ENCODE data around the gene ZNF581. TPM values are rescaled to one million over a fixed set of nuclear protein-coding genes. Genes with fewer than 3 reads are reported as not detected.

The ZNF581 gene
- polyA plus RNA-seq, 1 of the 3 experiments (the other 2 are of a cell fraction) = 24.7 TPM

DNA sequence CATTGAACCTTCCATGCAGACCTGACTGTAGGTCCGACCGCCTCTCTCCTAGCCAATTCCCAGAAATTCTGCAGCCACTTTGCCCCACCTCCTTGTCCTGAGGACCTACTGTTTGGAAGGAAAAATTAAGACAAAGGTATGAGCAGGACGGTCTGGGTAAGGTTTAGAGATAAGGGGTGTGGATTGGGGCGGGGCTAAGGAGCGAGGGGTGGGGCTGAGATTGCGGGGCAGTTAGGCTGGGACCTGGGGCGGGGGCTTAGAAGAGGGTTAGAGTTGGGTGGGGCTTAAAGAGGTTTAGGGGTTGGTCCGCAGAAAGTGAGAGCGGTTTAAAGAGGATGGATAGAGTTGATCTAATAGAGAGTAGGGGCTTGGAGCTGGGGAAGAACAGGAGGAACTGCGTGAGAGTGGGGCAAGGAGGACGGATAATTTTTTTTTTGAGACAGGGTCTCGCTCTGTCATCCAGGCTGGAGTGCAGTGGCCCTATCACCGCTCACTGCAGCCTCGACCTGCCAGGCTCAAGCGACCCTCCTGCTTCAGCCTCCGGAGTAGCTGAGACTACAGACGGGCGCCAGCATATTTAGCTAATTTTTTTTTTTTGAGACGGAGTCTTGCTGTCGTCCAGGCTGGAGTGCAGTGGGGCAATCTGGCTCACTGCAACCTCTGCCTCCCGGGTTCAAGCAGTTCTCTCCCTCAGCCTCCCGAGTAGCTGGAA lies 39.7 kb upstream of the ZNF581 start:
- H3F3A ChIP-seq (replicated peaks; ENCODE audit: insufficient read depth) = peaks cover 24% of the 10 kb centered on the region
- TF ChIP-seq MEF2A (IDR thresholded peaks at IDR 0.05; ENCODE audit: borderline replicate concordance, low read depth) = no peak
- TF ChIP-seq, protein P1, sequence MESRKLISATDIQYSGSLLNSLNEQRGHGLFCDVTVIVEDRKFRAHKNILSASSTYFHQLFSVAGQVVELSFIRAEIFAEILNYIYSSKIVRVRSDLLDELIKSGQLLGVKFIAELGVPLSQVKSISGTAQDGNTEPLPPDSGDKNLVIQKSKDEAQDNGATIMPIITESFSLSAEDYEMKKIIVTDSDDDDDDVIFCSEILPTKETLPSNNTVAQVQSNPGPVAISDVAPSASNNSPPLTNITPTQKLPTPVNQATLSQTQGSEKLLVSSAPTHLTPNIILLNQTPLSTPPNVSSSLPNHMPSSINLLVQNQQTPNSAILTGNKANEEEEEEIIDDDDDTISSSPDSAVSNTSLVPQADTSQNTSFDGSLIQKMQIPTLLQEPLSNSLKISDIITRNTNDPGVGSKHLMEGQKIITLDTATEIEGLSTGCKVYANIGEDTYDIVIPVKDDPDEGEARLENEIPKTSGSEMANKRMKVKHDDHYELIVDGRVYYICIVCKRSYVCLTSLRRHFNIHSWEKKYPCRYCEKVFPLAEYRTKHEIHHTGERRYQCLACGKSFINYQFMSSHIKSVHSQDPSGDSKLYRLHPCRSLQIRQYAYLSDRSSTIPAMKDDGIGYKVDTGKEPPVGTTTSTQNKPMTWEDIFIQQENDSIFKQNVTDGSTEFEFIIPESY (IDR thresholded peaks at IDR 0.05; ENCODE audit: borderline replicate concordance, low read depth) = no peak
- TF ChIP-seq, protein P2, sequence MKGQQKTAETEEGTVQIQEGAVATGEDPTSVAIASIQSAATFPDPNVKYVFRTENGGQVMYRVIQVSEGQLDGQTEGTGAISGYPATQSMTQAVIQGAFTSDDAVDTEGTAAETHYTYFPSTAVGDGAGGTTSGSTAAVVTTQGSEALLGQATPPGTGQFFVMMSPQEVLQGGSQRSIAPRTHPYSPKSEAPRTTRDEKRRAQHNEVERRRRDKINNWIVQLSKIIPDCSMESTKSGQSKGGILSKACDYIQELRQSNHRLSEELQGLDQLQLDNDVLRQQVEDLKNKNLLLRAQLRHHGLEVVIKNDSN (IDR thresholded peaks at IDR 0.05; ENCODE audit: borderline replicate concordance, low read depth) = no peak
- TF ChIP-seq, protein P3, sequence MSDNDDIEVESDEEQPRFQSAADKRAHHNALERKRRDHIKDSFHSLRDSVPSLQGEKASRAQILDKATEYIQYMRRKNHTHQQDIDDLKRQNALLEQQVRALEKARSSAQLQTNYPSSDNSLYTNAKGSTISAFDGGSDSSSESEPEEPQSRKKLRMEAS (IDR thresholded peaks at IDR 0.05; ENCODE audit: low read depth) = no peak
- no peak for TF ChIP-seq POLR2AphosphoS5 (IDR thresholded peaks at IDR 0.05; ENCODE audit: low read depth, low read length)
- no peak for TF ChIP-seq SMC3 (IDR thresholded peaks at IDR 0.05; ENCODE audit: low read depth, low read length)
- no peak for TF ChIP-seq TEAD4 (IDR thresholded peaks at IDR 0.05; ENCODE audit: borderline replicate concordance, insufficient read depth)
- no peak for TF ChIP-seq SIN3A (IDR thresholded peaks at IDR 0.05; ENCODE audit: borderline replicate concordance, low read depth, low read length)
- no peak for TF ChIP-seq JUND (IDR thresholded peaks at IDR 0.05)
- no peak for TF ChIP-seq GABPA (IDR thresholded peaks at IDR 0.05; ENCODE audit: low read depth)
- no peak for TF ChIP-seq MXI1 (IDR thresholded peaks at IDR 0.05; ENCODE audit: low read depth, low read length)
- TF ChIP-seq RCOR1 (IDR thresholded peaks at IDR 0.05; ENCODE audit: low read length) = no peak
- TF ChIP-seq YY1 (IDR thresholded peaks at IDR 0.05; ENCODE audit: low read depth) = no peak
- TF ChIP-seq TAF1 (IDR thresholded peaks at IDR 0.05; ENCODE audit: borderline replicate concordance, low read depth, low read length) = no peak
- TF ChIP-seq FOSL2 (IDR thresholded peaks at IDR 0.05; ENCODE audit: borderline replicate concordance, low read depth) = no peak
- H3K27ac ChIP-seq (ENCODE audit: low read depth in 2 of 2, low read length in 1 of 2) = peak overlapping the region; percentile 11 to 95; a peak in 3 of 4 replicates
- H3K4me2 ChIP-seq = peak overlapping the region; percentile 96
- peaks cover 0 to 8% of the 10 kb centered on the region in 2 experiments for H3K36me3 ChIP-seq (replicated peaks in 1 of 2; ENCODE audit: control insufficient read depth in 1 of 2, insufficient read depth in 2 of 2, low read length in 1 of 2)
- H3K79me2 ChIP-seq (ENCODE audit: insufficient read depth) = peaks cover 42% of the 10 kb centered on the region
- H3K27me3 ChIP-seq (ENCODE audit: insufficient read depth) = no peaks in the 10 kb centered on the region
- H4K20me1 ChIP-seq (ENCODE audit: insufficient read depth) = peaks cover 19% of the 10 kb centered on the region; the same call in 1 of the 2 replicates
- DNase-seq = no peak
- no peak overlapping the region; the same call in 1 of the 2 replicates for H3K9ac ChIP-seq
- H3K9me2 ChIP-seq = no peaks in the 10 kb centered on the region
- H3K4me3 ChIP-seq (ENCODE audit: low read depth in 2 of 2, low read length in 1 of 2) = peak overlapping the region in 1 of 2 experiments; percentile 64; a peak in 1 of 4 replicates
- H2AFZ ChIP-seq (ENCODE audit: low read depth) = no peak overlapping the region
- ChIA-PET POLR2A (no interaction called here), CTCF (interaction anchor here (0.9 to 3.5 kb wide), 4 partner anchors 22 to 87 kb away, joined by 3 to 31 read pairs (median 17); partner anchors contain the start of gene ZNF784)
- no peaks in the 10 kb centered on the region for H3K9me3 ChIP-seq
- H3K4me1 ChIP-seq (ENCODE audit: control insufficient read depth in 1 of 2, insufficient read depth in 2 of 2, low read depth in 1 of 2, low read length in 1 of 2) = peaks cover 3 to 21% of the 10 kb centered on the region in 2 experiments; a peak in 3 of 4 replicates
- 93% methylated on average over 22 of the region's 22 CpGs for WGBS (ENCODE audit: low lambda C conversion rate)

Data from SK-N-SH (cell line).